Stimulated activated CD8-positive, alpha-beta memory T cell treated with anti-CD3 and anti-CD28 coated beads, Interleukin-7, amount 100 ng/mL, for 4 hours (primary cell): Measurements from ENCODE around the gene UFSP2.

Experiments used
- DNase-seq, 2 donors: peaks; one replicate each; pipeline ENCODE4 v3.0.0-alpha.2; 2020; ENCODE audit warnings: low read depth in 2 of 2

The UFSP2 gene

DNA sequence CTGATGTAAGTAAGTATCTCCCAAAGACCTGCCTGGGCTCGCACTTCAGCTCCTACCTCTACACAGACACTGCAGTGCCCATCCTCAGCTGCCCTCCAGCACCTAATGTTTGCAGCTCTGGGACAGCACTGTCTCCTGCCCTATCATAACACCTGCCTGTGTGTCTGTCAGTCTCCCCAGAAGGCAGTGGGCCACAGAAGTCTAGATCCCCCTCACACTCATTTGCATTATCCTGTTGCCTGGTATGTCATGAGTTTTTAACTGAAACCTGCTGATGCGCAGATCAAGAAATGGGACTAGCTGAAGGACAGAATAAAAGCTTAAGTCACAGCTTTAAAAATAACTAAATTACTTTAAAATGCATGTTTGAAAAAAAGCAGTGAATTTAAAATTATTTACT lies 73.0 kb downstream of the UFSP2 start:
- DNase-seq = no peak

DNA sequence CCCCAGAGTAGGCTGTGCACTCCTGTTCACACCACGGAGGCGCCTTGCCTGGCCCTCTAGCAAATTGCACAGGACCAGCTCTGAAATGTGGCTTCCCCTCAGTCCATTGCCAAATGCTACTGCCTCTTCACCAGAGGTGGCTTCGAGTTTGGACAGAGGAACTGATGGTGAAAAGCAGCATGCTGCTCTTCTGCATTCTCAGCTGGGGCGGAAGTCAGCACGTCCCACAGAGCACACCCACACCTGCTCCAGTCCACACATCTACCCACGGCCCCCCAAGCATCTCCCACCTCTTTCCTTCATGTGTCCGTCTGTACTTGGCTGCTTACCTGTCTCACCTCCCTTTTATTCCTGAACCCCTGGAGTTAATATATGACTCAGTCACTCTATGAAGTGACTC lies 73.6 kb downstream of the UFSP2 start:
- DNase-seq = no peak

DNA sequence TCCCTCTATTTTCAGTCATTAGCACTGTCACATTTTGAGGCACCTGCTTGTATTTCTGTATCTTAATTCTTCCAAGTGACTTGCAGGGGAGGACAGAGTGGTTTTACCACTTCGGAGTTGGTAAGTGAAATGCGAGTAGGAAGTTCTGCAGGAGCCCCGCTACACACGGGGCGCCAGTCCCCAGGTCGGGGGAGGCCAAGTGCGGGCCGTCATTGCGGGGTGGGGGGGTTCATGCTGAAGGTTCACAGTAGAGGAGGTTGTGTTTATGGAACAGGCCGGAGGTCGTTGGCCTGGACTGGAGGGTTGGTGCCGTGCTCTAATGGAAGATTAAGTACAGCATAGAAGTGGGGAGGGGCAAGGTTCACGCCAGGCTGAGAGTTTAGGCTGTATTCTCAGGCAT lies 74.1 kb downstream of the UFSP2 start:
- DNase-seq = no peak
